ENCODE results near the gene ZNF234.
A peak's percentile ranks its signal among the peaks of the same experiment; 100 is the strongest.
"Not testable (repeated sequence)": the region's sequence is repeated elsewhere in the genome, so short reads cannot be mapped to it uniquely, and the experiment has no call there.

The ZNF234 gene

DNA sequence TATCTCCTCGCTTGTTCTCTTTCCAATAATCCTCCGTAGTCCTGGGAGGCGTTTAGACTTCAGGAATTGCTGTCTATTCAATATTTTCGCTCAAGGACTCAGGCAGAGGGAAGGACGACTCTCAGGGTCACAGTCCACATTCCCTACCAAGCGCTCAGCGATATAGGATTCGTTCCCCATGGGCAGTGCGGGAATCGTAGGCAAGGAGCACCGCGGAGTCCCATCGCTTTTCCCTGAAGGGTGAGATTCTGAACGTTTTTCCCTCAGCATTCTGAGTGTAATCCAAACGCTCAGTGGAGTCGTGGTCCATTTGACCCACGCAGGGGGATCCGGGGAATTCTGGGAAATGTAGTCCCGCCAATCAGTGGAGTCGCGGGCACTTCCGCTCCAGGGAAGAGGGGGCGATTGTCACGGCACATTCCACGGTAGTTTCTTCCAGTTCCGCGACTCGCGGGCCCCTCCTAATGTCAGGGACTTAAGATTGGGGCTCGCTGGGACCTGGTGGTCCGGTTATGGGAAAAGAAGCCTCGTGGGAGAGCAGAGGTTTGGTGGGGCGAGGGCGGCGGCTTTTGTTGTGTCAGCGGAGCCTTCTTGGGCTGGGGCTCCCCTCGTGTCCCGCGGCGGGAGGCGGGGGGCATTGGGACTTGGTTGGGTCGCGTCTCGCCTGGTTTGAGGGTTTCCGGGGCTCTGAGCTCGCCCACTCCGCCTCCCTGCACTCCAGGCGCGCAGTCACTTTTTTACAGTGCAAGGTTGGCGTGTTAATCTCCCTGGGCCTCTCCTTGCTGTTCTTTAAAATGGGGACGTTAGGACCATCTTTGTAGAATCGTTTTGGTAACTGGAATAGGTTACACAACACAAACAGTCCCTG lies at the start of gene ZNF234:
Gene ZNF234, plus strand, starts transcription at position 364 of the 868 bp plus-strand sequence. CDS start 3,079 bp downstream, outside the sequence.
- DNase-seq (ENCODE audit: low spot score), result peak; percentile 84

DNA sequence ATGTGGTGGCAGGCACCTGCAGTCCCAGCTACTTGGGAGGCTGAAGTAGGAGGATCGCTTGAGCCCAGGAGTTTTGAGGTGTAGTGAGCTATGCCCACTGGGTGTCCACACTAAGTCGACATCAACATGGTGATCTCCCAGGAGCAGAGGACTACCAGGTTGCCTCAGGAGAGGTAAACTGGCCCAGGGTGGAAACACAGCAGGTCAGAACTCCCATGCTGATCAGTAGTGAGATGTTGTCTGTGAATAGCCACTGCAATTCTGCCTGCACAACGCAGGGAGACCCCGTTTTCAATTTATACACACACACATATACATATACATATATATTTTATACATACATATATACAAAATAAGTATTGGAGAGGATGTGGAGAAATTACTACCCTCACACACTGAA lies 49.2 kb upstream of the ZNF234 start:
- no peak for DNase-seq (ENCODE audit: low spot score)

DNA sequence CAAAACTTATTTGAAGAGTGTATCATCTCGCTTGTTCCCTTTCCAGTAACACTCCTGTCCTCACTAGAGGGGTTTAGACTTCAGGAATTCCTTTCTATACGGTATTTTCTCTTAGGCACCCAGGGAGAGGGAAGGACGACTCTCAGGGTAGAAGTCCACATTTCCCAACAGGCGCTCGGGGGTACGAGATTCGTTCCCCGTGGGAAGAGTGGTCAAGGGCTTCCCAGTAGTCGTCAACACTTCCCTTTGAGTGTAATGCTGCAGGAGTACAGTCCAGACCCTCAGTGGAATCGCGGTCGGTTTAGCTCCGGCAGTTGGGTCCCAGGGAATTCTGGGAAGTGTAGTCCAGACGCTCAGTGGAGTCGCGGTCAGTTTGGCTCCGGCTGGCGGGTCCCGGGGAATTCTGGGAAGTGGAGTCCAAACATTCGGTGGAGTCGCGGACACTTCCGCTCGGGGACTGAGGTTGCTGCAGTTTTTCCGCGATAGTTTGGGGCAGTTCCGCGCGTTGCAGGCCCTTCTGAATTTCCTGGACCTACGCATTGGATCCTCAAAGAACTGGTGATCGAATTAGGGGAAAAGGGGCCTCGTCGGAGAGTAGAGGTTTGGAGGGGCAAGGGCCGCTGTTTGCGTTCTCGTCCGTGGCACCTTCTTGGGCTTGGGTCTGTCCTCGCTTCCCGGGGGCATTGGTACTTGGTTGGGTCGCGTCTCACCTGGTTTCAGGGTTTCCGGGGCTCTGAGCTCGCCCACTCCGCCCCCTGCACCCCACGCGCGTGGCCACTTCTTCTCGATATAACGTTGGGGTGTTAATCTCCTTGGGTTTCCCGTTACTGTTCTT lies 47.2 kb upstream of the ZNF234 start, which contains the start of gene ZNF224:
Gene ZNF224, plus strand, starts transcription at position 431 of the 835 bp plus-strand sequence. CDS start 3,513 bp downstream, outside the sequence.
- peak; percentile 92 for DNase-seq (ENCODE audit: low spot score)

DNA sequence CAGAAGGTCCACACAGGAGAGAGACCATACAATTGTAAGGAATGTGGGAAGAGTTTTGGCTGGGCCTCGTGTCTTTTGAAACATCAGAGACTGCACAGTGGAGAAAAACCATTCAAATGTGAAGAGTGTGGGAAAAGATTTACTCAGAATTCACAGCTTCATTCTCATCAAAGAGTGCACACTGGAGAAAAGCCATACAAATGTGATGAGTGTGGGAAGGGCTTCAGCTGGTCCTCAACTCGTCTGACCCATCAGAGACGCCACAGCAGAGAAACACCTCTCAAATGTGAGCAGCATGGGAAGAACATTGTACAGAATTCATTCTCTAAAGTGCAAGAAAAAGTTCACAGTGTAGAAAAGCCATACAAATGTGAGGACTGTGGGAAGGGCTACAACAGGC lies 33.6 kb upstream of the ZNF234 start:
- no peak for DNase-seq (ENCODE audit: low spot score)

DNA sequence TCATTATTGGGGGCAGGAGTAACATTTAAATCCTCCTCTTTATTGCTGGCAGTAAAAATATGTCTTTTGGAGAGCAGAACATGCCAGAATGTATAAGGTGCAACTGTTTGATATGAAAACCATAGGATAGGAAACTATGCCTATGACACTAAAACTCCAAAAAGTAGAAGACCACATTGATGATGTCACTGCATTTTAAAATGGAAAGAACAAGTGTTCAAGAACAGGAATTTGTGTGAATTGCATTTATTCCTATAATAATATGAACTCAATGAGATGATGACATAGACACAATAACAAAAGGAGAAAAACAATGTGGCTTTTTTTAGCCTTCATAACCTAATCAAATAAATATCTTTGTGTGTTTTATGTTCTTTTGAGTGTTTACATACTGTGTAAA lies 31.9 kb upstream of the ZNF234 start:
- DNase-seq (ENCODE audit: low spot score), result no peak

DNA sequence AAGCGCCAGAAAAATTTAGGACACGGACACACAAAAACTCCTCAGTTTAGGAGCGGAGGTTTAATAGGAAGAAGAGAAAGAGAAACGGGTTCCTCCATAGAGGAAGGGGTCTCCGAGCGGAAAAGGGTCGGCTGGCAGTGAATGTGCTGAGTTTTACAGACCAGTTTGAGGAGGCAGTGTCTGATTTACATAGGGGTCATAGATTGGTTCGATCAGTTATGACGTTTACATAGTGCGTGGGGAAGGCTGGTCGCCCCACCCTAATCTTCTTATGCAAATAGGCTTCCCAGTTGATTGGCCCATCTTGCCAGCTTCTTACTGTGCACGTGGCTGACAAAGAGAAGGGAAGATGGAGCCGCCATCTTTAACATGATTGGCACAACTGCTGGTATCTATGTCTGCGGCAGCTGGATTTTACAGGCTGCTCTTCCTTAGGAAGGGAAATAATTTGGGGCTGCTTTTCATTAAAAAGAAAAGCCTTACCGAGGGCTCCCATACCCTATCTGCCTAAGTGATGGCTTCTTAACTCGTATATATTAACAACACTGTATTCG lies 29.4 kb upstream of the ZNF234 start:
- peak; percentile 82 for DNase-seq (ENCODE audit: low spot score)

DNA sequence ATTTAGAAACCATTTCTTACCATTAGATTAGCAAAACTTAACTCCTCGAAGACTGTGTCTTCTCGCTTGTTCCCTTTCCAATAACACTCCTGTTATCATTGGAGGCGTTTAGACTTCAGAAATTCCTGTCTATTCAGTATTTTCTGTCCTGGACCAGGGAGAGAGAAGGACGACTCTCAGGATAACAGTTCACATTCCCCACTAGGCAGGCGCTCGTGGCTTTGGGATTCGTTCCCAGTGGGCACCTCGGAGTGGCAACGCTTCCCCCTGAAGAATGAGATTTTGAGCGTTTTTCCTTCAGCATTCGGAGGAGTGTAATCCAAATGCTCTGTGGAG lies 28.6 kb upstream of the ZNF234 start:
- no peak for DNase-seq (ENCODE audit: low spot score)

DNA sequence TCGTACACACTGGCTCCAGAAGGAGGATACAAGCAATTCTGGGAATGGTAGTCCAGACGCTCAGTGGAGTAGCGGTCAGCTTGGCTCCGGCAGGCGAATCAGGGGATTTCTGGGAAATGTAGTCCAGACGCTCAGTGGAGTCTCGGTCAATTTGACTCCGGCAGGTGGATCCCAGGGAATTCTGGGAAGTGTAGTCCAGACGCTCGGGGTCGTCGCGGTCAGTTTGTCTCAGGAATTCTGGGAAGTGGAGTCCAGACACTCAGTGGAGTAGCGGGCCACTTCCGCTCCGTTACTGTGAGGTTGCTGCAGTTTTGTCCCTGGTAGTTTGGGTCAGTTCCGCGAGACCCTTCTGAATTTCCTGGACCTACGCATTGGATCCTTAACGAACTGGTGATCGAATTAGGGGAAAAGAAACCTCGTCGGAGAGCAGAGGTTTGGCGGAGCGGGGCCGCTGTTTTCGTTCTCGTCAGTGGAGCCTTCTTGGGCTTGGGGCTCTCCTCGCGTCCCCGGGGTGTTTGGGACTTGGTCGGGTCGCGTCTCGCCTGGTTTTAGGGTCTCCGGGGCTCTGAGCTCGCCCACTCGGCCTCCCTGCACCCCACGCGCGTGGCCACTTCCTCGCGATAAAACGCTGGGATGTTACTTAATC lies 28.1 kb upstream of the ZNF234 start, which contains the start of gene ZNF225:
Gene ZNF225, plus strand, starts transcription at position 262 of the 646 bp plus-strand sequence. CDS start 2,429 bp downstream, outside the sequence.
- peak; percentile 96 for DNase-seq (ENCODE audit: low spot score)

DNA sequence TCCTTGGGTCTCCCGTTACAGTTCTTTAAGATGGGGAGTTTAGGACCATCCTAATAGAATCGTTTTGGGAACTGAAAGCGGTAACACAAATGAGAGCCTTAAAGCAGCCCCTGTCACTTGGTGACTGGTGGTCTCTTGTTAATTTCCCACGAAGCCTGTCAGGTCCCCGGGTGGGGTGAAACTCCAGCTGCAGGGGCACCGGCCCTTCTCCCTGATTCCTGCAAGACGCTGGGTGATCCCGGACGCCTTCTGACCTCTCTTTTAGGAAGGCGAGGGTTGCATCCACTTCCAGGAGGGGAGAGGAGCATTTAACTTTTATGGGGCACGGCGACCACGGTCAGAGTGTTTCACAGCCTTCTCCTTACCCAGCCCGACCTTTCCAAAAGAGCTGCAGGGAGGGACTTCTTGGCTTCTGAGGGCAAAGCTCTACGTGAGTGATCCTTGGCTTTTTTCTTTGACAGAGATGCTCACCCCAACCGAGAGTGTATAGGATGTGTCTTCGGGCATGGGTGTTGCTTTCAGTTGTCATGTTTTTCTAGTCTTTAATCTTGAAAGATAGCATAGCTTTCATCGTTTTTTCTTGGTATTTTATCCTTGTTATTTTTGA lies 27.5 kb upstream of the ZNF234 start:
- peak; percentile 49 for DNase-seq (ENCODE audit: low spot score)

DNA sequence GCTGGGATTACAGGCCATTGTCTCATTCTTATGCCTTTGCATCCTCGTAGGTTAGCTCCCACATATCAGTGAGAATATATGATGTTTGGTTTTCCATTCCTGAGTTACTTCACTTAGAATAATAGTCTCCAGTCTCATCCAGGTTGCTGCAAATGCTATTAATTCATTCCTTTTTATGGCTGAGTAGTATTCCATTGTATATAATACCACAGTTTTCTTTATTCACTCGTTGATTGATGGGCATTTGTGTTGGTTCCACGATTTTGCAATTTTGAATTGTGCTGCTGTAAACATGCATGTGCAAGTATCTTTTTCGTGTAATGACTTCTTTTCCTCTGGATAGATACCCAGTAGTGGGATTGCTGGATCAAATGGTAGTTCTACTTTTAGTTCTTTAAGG lies 20.2 kb upstream of the ZNF234 start:
- not testable (repeated sequence) for DNase-seq (ENCODE audit: low spot score)

DNA sequence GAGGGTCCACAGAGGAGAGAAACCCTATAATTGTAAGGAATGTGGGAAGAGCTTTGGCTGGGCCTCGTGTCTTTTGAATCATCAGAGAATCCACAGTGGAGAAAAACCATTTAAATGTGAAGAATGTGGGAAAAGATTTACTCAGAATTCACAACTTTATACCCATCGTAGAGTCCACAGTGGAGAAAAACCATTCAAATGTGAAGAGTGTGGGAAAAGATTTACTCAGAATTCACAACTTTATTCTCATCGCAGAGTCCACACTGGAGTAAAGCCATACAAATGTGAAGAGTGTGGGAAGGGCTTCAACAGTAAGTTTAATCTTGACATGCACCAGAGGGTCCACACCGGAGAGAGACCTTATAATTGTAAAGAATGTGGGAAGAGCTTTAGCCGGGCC lies 9.4 kb upstream of the ZNF234 start:
- DNase-seq (ENCODE audit: low spot score), result no peak

DNA sequence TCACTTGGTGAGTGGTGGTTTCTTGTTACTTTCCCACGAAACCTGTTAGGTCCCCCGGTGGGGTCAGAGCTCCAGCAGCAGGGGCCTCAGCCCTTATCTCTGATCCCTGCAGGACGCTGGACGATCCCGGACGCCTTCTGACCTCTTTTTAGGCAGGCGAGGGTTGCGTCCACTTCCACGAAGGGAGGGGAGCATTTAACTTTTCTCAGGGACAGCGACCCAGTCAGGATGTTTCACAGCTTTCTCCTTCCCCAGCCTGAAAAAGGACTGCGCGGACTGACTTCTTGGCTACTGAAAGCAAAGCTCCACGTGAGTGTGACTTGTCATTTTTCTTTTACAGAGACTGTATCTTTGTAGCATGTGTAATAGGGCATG lies 692 bp downstream of the ZNF234 start:
- DNase-seq (ENCODE audit: low spot score), result no peak

DNA sequence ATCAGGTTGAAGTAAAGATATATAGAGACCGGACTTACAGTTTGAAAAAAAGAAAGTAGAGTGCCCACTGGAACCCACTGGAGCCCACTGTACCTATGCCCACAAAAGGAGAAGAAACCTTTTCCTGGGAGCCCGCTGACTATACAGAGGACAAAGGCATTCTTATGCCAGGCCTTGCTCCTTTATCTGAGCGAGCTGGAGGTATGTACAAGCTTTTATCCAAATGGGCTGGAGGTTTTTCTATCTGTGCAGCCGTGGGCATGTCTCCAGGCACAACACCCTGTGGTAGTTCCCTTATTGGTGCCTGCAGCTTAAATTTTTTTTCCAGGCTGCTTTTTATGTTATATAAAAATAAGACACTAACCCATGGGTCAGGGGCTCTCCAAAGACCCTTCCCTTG lies 8.4 kb downstream of the ZNF234 start:
- DNase-seq (ENCODE audit: low spot score), result no peak

DNA sequence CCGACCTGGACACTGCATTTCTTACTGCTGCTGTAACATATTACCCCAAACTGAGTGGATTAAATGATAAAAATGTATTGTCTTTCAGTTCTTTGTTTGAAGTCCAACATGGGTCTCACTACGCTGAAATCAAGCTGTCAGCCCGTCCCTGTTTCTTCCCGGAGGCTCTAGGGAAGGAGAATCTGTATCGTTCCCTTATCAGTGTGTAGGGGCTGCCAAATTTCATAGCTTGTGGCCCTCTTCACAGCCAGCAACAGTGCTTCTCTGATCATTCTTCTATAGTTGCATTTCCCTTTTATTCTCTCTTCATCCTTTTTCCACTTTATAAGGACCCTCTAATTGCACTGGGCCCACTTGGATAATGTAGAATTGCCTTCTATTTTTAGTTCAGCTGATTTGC lies 10.1 kb downstream of the ZNF234 start:
- no peak for DNase-seq (ENCODE audit: low spot score)

DNA sequence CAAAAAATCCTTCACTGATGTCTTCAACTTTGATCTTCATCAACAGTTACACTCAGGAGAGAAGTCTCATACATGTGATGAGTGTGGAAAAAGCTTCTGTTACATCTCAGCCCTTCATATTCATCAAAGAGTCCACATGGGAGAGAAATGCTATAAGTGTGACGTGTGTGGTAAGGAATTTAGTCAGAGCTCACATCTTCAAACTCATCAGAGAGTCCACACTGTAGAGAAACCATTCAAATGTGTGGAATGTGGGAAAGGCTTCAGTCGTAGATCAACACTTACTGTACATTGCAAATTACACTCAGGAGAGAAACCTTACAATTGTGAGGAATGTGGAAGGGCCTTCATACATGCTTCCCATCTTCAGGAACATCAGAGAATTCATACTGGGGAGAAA lies 15.1 kb downstream of the ZNF234 start:
- no peak for DNase-seq (ENCODE audit: low spot score)

DNA sequence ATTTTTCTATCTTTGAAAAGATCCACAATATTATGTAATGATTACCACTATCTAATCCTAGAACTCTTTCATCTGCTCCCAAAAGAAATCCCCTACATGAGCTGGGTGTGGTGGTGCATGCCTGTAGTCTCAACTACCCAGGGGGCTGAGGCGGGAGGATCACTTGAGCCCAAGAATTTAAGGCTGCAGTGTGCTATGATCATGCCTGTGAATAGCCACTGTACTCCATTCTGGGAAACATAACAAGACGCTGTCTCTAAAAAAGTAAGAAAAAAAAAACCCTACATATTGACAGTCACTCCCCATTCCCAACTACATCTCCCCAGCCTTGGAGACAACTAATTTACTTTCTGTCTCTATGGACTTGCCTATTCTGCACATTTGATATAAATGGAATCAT lies 22.4 kb downstream of the ZNF234 start:
- no peak for DNase-seq (ENCODE audit: low spot score)

DNA sequence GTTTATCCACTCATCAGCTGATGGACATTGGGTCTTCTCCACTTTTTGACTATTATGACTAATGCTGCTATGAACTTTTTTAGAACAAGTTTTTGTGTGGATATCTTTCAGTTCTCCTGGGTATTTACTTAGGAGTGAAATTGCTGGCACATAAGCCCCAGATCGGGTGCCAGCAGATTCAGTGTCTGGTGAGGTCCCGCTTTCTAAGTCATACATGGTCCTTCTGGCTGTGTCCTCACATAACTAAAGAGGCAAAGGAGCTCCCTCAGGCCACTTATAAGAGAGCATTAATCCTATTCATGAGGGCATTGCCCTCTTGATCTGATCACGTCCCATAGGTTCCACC lies 22.9 kb downstream of the ZNF234 start:
- DNase-seq (ENCODE audit: low spot score), result no peak

DNA sequence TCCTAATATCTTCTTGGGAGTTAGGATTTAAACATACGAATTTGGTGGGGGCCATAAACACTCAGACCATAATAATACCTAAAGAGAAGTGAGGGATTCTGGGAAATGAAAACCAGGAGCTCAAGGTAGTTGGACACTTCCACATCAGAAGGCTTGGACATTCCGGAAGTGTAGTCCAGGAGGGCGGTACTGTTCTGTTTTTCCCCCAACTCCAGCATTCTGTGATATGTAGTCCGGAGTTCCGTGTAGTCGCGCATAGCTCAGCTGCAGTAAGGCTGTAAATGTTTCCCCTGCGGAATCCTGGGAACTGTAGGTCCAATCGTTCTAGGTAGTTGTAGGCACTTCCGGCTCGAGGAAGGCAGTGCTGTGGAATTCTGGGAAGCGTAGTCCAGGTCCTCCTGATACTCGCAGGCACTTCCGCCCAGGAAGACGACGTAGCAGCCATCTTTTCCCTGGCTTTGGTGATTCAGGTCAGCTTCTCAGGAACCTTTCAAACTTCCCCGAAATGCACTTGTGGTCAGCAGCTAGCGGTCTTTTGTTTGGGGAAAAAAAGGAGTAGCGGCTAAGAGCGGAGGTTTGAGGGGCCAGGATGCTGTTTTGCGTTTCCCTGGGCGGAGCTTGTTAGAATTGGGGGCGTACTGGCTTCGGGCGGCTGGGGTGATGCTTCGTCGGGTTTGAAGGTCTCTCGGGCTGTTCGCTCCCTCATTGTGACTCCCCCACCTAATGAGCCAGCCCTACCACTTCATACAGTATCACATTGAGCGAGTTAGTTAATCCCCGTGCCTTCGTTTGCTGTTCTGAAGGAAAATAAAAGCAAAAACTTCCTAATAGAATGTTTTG lies 23.5 kb downstream of the ZNF234 start, which contains the start of gene ZNF226:
Gene ZNF226, plus strand, starts transcription at position 428 of the 840 bp plus-strand sequence. CDS start 4,981 bp downstream, outside the sequence.
- peak; percentile 87 for DNase-seq (ENCODE audit: low spot score)

DNA sequence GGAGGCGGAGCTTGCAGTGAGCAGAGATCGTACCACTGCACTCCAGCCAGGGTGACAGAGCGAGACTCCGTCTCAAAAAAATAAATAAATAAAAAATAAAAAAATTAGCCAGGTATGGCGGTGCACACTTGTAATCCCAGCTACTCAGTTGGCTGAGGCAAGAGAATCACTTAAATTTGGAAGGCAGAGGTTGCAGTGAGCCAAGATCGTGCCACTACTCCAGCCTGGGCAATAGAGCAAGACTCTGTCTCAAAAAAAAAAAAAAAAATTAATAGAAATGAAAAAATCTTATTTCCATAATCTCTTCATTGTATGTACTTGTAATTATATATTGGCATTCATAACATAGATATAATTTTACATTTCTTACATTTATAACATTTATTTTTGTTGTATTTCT lies 29.3 kb downstream of the ZNF234 start:
- DNase-seq (ENCODE audit: low spot score), result not testable (repeated sequence)

DNA sequence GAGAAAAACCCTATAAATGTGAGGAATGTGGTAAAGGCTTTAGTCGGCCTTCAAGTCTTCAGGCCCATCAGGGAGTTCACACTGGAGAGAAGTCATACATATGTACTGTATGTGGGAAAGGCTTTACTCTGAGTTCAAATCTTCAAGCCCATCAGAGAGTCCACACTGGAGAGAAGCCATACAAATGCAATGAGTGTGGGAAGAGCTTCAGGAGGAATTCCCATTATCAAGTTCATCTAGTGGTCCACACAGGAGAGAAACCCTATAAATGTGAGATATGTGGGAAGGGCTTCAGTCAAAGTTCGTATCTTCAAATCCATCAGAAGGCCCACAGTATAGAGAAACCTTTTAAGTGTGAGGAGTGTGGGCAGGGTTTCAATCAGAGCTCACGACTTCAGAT lies 35.2 kb downstream of the ZNF234 start:
- no peak for DNase-seq (ENCODE audit: low spot score)

DNA sequence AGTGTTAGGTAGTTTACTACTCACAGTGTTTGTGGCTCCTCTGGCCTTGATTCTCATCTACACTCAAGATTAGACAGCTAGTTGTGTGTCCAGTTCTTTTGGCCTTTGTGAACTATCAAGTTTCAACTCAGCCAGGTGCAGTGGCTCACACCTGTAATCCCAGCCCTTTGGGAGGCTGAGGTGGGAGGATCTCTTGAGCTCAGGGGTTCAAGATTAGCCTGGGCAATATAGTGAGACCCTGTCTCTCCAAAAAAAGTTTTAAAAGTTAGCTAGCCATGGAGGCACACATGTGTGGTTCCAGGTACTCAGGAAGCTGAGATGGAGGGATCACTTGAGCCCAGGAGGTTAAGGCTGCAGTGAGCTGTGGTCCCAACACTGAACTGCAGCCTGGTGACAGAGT lies 39.6 kb downstream of the ZNF234 start:
- no peak for DNase-seq (ENCODE audit: low spot score)

Measured in ecto neural progenitor cell (in vitro differentiated cells).